Measurements from ENCODE around the gene BEST1. TPM values are rescaled to one million over a fixed set of nuclear protein-coding genes. Genes with fewer than 3 reads are reported as not detected.

BEST1 gene
- total and polyA plus RNA-seq, 2 of the 13 experiments (the other 11 are each of a cell fraction or from before 2014, with no cell fraction given), result 0.09 to 0.65 TPM

- no peak for TF ChIP-seq PREB (CRISPR knock-in tag; IDR thresholded peaks at IDR 0.05)
These were observed 2.5 kb upstream of the BEST1 start (continued) for GRCh38 chr11:61947486-61948210.

- ChIA-PET POLR2A (interaction anchor here (1.1 to 10.3 kb wide), 13 partner anchors 13 to 133 kb away, joined by 3 to 138 read pairs (median 20); partner anchors contain the start of gene FTH1), CTCF (ENCODE audit: low intra/inter-chr PET ratio, low total read pairs) (interaction anchor here (2.1 to 4.9 kb wide), 3 partner anchors 50 to 106 kb away, joined by 6 to 124 read pairs (median 7); no protein-coding TSS in a partner anchor)
- Histone ChIP-seq H3K4me2 (ENCODE audit: low read depth, low read length) (no peak overlapping the region), H3K27ac (ENCODE audit: extremely low read length, insufficient read depth, low read length) (no peak overlapping the region), H3K79me2 (ENCODE audit: insufficient read depth, low read length) (no peaks in the 10 kb centered on the region), H4K20me1 (ENCODE audit: insufficient read depth, low read length) (no peaks in the 10 kb centered on the region), H3K4me1 (ENCODE audit: insufficient read depth, low read length) (peaks cover 21% of the 10 kb centered on the region; the same call in 1 of the 2 replicates), H3K9ac (ENCODE audit: insufficient read depth, low read depth, low read length) (no peak overlapping the region), H2AFZ (ENCODE audit: low read length) (no peak overlapping the region), H3K27me3 (ENCODE audit: control insufficient read depth in 1 of 2, insufficient read depth in 2 of 2, low read length in 2 of 2) (peaks cover 1 to 19% of the 10 kb centered on the region in 2 experiments; a peak in 3 of 5 replicates), H3K4me3 (replicated peaks in 1 of 3; ENCODE audit: insufficient read depth in 1 of 3, low read depth in 2 of 3, low read length in 3 of 3) (no peak overlapping the region), H3K36me3 (replicated peaks in 1 of 2; ENCODE audit: control insufficient read depth in 1 of 2, insufficient read depth in 2 of 2, low read length in 2 of 2) (no peaks in the 10 kb centered on the region), H3K9me3 (ENCODE audit: low read length) (no peaks in the 10 kb centered on the region)
- 23% methylated on average over 7 of the region's 7 CpGs for WGBS (ENCODE audit: low lambda C conversion rate)
- ATAC-seq (no peak), DNase-seq (ENCODE audit: low spot score) (no peak), FAIRE-seq (no peak)
- intact Hi-C loops (cut with micrococcal nuclease; ENCODE audit: unreplicated experiment) (loop anchor here (5.0 kb wide), 1 partner anchor 159 kb away; no protein-coding TSS in a partner anchor), in situ Hi-C loops (cut with HindIII; ENCODE audit: extremely low pct_ligation_motif_present, low pct_unique_long_range_greater_than_20kb) (loop anchor here (5.0 kb wide), 2 partner anchors 51 to 109 kb away; no protein-coding TSS in a partner anchor)
- no peak for TF ChIP-seq MTERF4 (CRISPR knock-in tag; IDR thresholded peaks at IDR 0.05)
- no peak for TF ChIP-seq IRX3 (CRISPR knock-in tag; IDR thresholded peaks at IDR 0.05; ENCODE audit: borderline replicate concordance, low read depth)
- TF ChIP-seq MXD3 (CRISPR knock-in tag; IDR thresholded peaks at IDR 0.05), result no peak
- no peak for TF ChIP-seq NFRKB (IDR thresholded peaks at IDR 0.05)
- no peak for TF ChIP-seq PBX3 (CRISPR knock-in tag; IDR thresholded peaks at IDR 0.05; ENCODE audit: borderline replicate concordance)
- TF ChIP-seq ZNF264 (CRISPR knock-in tag; IDR thresholded peaks at IDR 0.05), result no peak
- TF ChIP-seq ZMYM4 (CRISPR knock-in tag; IDR thresholded peaks at IDR 0.05), result no peak
- no peak for TF ChIP-seq CCAR2 (optimal IDR thresholded peaks at IDR 0.05; ENCODE audit: low read depth, low read length)
- no peak for TF ChIP-seq ZNF776 (CRISPR knock-in tag; IDR thresholded peaks at IDR 0.05)
- peak; percentile 62; the same call in 1 of the 2 replicates for TF ChIP-seq ZNF629 (CRISPR knock-in tag; conservative IDR thresholded peaks at IDR 0.05)
- 0 out of 2 replicates have a peak, but pooled peaks have one; percentile 53 for TF ChIP-seq CEBPB (IDR thresholded peaks at IDR 0.05; ENCODE audit: borderline replicate concordance, low read depth, low read length)
- TF ChIP-seq CBX1 (IDR thresholded peaks at IDR 0.05; ENCODE audit: low read depth), result no peak
- no TSS peak for BruUV-seq (replicated peaks)
These were observed 1.6 kb upstream of the BEST1 start for GRCh38 chr11:61948505-61948904.
